Measurements from ENCODE around the gene CACNA1H.

DNA sequence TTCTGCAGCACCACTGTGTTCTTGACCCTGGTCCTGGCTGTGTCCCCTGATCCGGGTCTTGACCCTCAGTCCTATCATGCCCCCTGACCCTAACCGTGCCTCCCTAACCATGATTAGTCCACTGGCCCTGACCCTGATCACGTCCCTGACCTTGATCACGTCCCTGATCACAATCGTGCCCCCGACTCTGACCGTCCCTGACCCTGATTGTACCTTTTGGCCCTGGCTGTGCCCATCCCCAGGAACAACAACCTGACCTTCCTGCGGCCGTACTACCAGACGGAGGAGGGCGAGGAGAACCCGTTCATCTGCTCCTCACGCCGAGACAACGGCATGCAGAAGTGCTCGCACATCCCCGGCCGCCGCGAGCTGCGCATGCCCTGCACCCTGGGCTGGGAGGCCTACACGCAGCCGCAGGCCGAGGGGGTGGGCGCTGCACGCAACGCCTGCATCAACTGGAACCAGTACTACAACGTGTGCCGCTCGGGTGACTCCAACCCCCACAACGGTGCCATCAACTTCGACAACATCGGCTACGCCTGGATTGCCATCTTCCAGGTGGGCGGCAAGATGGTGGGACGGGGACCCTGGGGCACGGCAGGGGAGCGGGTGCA, 47.2 kb downstream of the CACNA1H start:
- TF ChIP-seq, protein P1, sequence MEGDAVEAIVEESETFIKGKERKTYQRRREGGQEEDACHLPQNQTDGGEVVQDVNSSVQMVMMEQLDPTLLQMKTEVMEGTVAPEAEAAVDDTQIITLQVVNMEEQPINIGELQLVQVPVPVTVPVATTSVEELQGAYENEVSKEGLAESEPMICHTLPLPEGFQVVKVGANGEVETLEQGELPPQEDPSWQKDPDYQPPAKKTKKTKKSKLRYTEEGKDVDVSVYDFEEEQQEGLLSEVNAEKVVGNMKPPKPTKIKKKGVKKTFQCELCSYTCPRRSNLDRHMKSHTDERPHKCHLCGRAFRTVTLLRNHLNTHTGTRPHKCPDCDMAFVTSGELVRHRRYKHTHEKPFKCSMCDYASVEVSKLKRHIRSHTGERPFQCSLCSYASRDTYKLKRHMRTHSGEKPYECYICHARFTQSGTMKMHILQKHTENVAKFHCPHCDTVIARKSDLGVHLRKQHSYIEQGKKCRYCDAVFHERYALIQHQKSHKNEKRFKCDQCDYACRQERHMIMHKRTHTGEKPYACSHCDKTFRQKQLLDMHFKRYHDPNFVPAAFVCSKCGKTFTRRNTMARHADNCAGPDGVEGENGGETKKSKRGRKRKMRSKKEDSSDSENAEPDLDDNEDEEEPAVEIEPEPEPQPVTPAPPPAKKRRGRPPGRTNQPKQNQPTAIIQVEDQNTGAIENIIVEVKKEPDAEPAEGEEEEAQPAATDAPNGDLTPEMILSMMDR (IDR thresholded peaks at IDR 0.05), result no peak
- no peak for TF ChIP-seq POLR2A (IDR thresholded peaks at IDR 0.05)

Data from testis (tissue), 2 donors.